NCI-H1417 treated with DMSO at 0.1 percent for 48 hours (cell line): ENCODE measurements around the gene BTNL8.

Source experiments
- DNase-seq: peaks from one replicate; lab custom pipeline; 2025; lab: John Stamatoyannopoulos, UW

The BTNL8 gene

GRCh38 chr5:180960209-180960608, 61.2 kb downstream of the BTNL8 start:
- no peak for DNase-seq

DNA sequence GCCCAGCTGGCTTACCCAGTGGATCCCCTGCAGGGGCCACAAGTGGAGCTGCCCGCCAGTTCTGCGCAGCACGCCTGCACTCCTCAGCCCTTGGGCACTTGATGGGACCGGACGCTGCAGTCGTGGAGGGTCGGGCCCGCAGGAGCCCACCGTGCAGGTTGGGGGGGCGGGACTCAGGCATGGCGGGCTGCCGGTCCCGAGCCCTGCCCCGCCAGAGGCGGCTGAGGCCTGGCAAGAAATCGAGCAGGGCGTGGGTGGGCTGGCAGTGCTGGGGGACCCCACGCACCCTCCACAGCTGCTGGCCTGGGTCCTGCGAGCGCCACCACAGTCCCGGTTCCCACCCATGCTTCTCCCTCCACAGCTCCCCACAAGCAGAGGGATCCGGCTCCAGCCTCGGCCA, 70.4 kb downstream of the BTNL8 start:
- DNase-seq: no peak

DNA sequence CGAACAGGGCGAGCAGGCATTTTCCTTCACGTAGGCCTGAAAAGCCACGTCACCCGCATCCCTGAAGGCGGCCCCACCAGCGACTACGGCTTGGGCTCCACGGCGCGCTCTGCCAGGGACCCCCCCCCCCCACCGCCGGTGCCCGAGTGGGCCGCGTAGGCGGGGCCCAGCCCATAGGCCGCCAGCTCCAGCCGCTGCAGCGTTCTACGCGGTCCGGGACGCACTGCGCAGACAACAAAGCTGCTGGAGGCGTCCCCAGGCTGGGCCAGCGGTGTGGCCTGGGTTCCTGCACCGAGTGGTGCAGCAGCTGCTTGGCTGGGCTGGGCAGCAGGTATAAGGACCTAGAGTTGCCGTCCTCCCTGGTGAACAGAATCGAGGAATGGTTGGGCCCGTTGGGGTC, 71.4 kb downstream of the BTNL8 start:
- DNase-seq: no peak

- DNase-seq: no peak
Observed at GRCh38 chr5:180970875-180971274, 71.9 kb downstream of the BTNL8 start.

DNA sequence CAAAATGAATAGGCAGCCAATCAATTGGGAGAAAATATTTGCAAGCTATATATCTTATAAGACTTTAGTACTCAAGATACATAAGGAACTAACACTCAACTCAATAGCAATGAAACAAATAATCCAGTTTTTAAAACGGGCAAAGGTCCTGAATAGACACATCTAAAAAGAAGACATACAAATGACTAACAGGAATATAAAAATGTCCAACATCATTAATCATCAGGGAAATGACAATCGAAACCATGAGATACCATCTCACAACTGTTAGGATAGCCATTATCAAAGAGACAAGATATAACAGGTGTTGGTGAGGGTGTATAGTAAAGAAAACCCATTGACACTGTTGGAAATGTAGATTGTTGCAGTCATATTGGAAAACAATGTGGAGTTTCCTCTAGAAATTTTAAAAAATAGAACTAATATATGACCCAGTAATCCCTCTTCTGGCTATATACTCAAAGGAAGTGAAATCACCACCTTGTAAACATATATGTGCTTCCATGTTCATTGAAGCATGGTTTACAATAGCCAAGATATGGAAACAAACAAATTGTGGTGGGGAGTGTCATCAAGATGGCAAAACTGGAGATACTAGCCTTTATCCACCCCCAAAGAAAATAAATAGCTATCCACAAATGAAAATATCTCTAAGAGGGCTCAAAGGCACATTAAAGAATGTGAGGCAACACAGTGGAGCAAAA, 75.8 kb downstream of the BTNL8 start:
- DNase-seq: no peak

- no peak for DNase-seq
Observed at GRCh38 chr5:180975338-180975737, 76.4 kb downstream of the BTNL8 start.

GRCh38 chr5:180976518-180976917, 77.6 kb downstream of the BTNL8 start:
- no peak for DNase-seq

DNA sequence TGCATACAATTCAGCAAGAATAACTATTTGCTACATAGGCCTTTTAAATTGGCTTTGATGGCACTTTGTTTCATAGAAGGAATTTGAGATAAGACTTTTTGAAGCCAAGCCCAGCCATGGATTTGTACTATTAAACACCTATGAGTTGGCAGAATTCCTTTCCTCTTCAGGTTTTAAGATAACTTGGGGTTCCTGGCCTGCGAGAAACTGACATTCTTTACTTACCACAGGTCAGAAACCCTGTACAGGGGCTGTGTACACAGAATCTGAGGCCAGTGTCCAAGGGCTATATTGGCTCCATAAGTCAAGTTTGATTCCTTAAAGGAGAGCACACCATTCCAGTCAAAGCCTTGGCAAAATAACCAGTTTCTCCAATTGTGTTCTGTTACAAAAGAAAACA, 78.9 kb downstream of the BTNL8 start:
- no peak for DNase-seq

- DNase-seq: no peak
Observed at GRCh38 chr5:180982008-180982741, 83.2 kb downstream of the BTNL8 start.

- no peak for DNase-seq
Observed at GRCh38 chr5:180988016-180988415, 89.1 kb downstream of the BTNL8 start.

GRCh38 chr5:180988592-180988991, 89.6 kb downstream of the BTNL8 start, which contains the start of gene BTNL3:
Gene BTNL3, plus strand, starts transcription at chr5:180988846. Its CDS starts 183 bp downstream, at chr5:180989029.
- DNase-seq: no peak

GRCh38 chr5:180990086-180990881, 91.3 kb downstream of the BTNL8 start:
- DNase-seq: no peak

- DNase-seq: no peak
Observed at GRCh38 chr5:180990882-180991242, 91.9 kb downstream of the BTNL8 start.
